OCI-LY3 (cell line): ENCODE results near the gene CFAP54.

Source experiments
- H2AFZ ChIP-seq: fragments of 200-600, 300-600 bp; shearing (Covaris generic); 2 replicates; pipeline ENCODE4 v1.6.0; 2014; ENCODE audit warnings: antibody characterized with exemption, low read depth, low read length
- H3K27ac ChIP-seq: fragments of 200-600, 300-600 bp; sonication (generic); 2 replicates; pipeline ENCODE4 v1.5.1; 2014; ENCODE audit warnings: mild to moderate bottlenecking, low read length, moderate library complexity, mixed read lengths
- H3K27me3 ChIP-seq: fragments of 200-600, 300-600 bp; sonication (generic); 2 replicates; pipeline ENCODE4 v1.6.1; 2014; ENCODE audit warnings: low read depth, low read length, mixed read lengths
- H3K36me3 ChIP-seq: fragments of 200-600, 300-600 bp; sonication (generic); replicated peaks from 2 replicates; pipeline ENCODE3; 2014; ENCODE audit warnings: low read depth, low read length, mixed read lengths
- H3K4me1 ChIP-seq: fragments of 300-600, 200-600 bp; sonication (generic); 2 replicates; pipeline ENCODE4 v1.6.1; 2014; ENCODE audit warnings: low read length, mixed read lengths
- H3K4me2 ChIP-seq: fragments of 200-600, 300-600 bp; sonication (generic); 2 replicates; pipeline ENCODE4 v1.6.1; 2014; ENCODE audit warnings: low read length, mixed read lengths
- H3K4me3 ChIP-seq: fragments of 300-600, 200-600 bp; sonication (generic); 2 replicates; pipeline ENCODE4 v1.5.1; 2014; ENCODE audit warnings: antibody characterized with exemption, mild to moderate bottlenecking, low read length, moderate library complexity
- H3K79me2 ChIP-seq: fragments of 300-600, 200-600 bp; shearing (Covaris generic); 2 replicates; pipeline ENCODE4 v1.6.1; 2014; ENCODE audit warnings: mild to moderate bottlenecking, low read length, mixed read lengths
- H3K9ac ChIP-seq: fragments of 300-600, 200-600 bp; shearing (Covaris generic); 2 replicates; pipeline ENCODE4 v1.6.0; 2014; ENCODE audit warnings: mild to moderate bottlenecking, low read length, moderate library complexity
- H3K9me3 ChIP-seq: fragments of 200-600, 300-600 bp; shearing (Covaris generic); 2 replicates; pipeline ENCODE4 v1.6.1; 2014; ENCODE audit warnings: low read length, mixed read lengths; ENCODE audit not compliant: insufficient read depth
- H4K20me1 ChIP-seq: fragments of 200-600, 300-600 bp; sonication (generic); 2 replicates; pipeline ENCODE4 v1.6.1; 2016; ENCODE audit warnings: low read length, mixed read lengths; ENCODE audit not compliant: insufficient read depth
- CTCF ChIP-seq: fragments of 200-600, 300-600 bp; sonication (generic); IDR thresholded peaks from 2 replicates; pipeline ENCODE4 v1.5.1; 2014; ENCODE audit warnings: antibody characterized with exemption, low read length, low read depth
- EZH2phosphoT487 ChIP-seq: fragments of 200-600 bp; shearing (Covaris generic); IDR thresholded peaks from 2 replicates; pipeline ENCODE4 v1.6.1; 2018; ENCODE audit warnings: antibody characterized with exemption, mixed run types, low read depth

Gene CFAP54

GRCh38 chr12:96812153-96812552, 322.8 kb downstream of the CFAP54 start:
- Histone ChIP-seq H3K79me2 (no peaks in the 10 kb centered on the region), H3K27me3 (no peaks in the 10 kb centered on the region), H3K36me3 (no peaks in the 10 kb centered on the region), H3K9me3 (no peaks in the 10 kb centered on the region), H3K4me2 (no peak overlapping the region), H2AFZ (no peak overlapping the region), H3K27ac (no peak overlapping the region), H3K4me3 (no peak overlapping the region), H3K4me1 (no peaks in the 10 kb centered on the region; the same call in 1 of the 2 replicates), H3K9ac (no peak overlapping the region), H4K20me1 (no peaks in the 10 kb centered on the region)
- TF ChIP-seq EZH2phosphoT487 (no peak), CTCF (no peak)

- H3K79me2 ChIP-seq = no peaks in the 10 kb centered on the region
- H4K20me1 ChIP-seq = no peaks in the 10 kb centered on the region
- no peak overlapping the region for H3K4me3 ChIP-seq
- no peaks in the 10 kb centered on the region for H3K9me3 ChIP-seq
- H3K36me3 ChIP-seq = no peaks in the 10 kb centered on the region
- H3K4me2 ChIP-seq = no peak overlapping the region
- no peaks in the 10 kb centered on the region for H3K27me3 ChIP-seq
- H3K9ac ChIP-seq = no peak overlapping the region
- TF ChIP-seq CTCF (no peak), EZH2phosphoT487 (no peak)
- H3K27ac ChIP-seq = no peak overlapping the region
- no peaks in the 10 kb centered on the region; the same call in 1 of the 2 replicates for H3K4me1 ChIP-seq
- H2AFZ ChIP-seq = no peak overlapping the region
Measured at GRCh38 chr12:96814200-96814599, 324.8 kb downstream of the CFAP54 start.

GRCh38 chr12:96821592-96821991, 332.2 kb downstream of the CFAP54 start:
- H3K36me3 ChIP-seq = no peaks in the 10 kb centered on the region
- no peak overlapping the region for H3K9ac ChIP-seq
- H3K4me3 ChIP-seq = no peak overlapping the region
- no peaks in the 10 kb centered on the region for H3K79me2 ChIP-seq
- TF ChIP-seq EZH2phosphoT487 (no peak), CTCF (no peak)
- no peaks in the 10 kb centered on the region for H3K4me1 ChIP-seq
- no peaks in the 10 kb centered on the region for H3K27me3 ChIP-seq
- no peak overlapping the region for H2AFZ ChIP-seq
- H3K9me3 ChIP-seq = no peaks in the 10 kb centered on the region
- H4K20me1 ChIP-seq = no peaks in the 10 kb centered on the region
- no peak overlapping the region for H3K27ac ChIP-seq
- no peak overlapping the region for H3K4me2 ChIP-seq

- Histone ChIP-seq H3K9ac (no peak overlapping the region), H3K36me3 (no peaks in the 10 kb centered on the region), H3K4me2 (no peak overlapping the region), H3K27me3 (no peaks in the 10 kb centered on the region), H3K9me3 (no peaks in the 10 kb centered on the region), H4K20me1 (no peaks in the 10 kb centered on the region), H3K4me3 (no peak overlapping the region), H3K27ac (no peak overlapping the region), H3K4me1 (no peaks in the 10 kb centered on the region), H3K79me2 (no peaks in the 10 kb centered on the region), H2AFZ (no peak overlapping the region)
- TF ChIP-seq CTCF (no peak), EZH2phosphoT487 (no peak)
Measured at GRCh38 chr12:96822641-96823040, 333.3 kb downstream of the CFAP54 start.
